Measurements from ENCODE around the gene MIER3. TPM values are rescaled to one million over a fixed set of nuclear protein-coding genes. Genes with fewer than 3 reads are reported as not detected.
"Not testable (repeated sequence)": the region's sequence is repeated elsewhere in the genome, so short reads cannot be mapped to it uniquely, and the experiment has no call there.

Gene MIER3
- total RNA-seq, 4 donors from 2014 or later = 8.8 to 111 (median 60.8) TPM

- no peaks in the 10 kb centered on the region for H3K4me1 ChIP-seq
- H3K4me3 ChIP-seq = no peak overlapping the region
- DNase-seq = no peak
- H3K27me3 ChIP-seq = no peaks in the 10 kb centered on the region
- no peaks in the 10 kb centered on the region for H3K36me3 ChIP-seq
- H3K27ac ChIP-seq = no peak overlapping the region
- WGBS, 2 donors (ENCODE audit: low coverage in 1 of 2) = 58 to 74% methylated on average over 1 of the region's 1 CpG
- TF ChIP-seq CTCF (IDR thresholded peaks at IDR 0.05) (no peak), POLR2A (IDR thresholded peaks at IDR 0.05) (no peak), EP300 (IDR thresholded peaks at IDR 0.05; ENCODE audit: low read depth) (no peak), POLR2AphosphoS5 (IDR thresholded peaks at IDR 0.05) (no peak)
- no peaks in the 10 kb centered on the region for H3K9me3 ChIP-seq
- in situ Hi-C loops (cut with MboI; ENCODE audit: low pct_ligation_motif_present in 1 of 4, low pct_unique_long_range_greater_than_20kb in 1 of 4, low sequenced_read_pairs in 3 of 4) = no loop called here
- intact Hi-C loops (cut with DNase I; ENCODE audit: low total_unique reads) = no loop called here
These were observed 32.5 kb upstream of the MIER3 start for GRCh38 chr5:56984445-56984844.

GRCh38 chr5:56983593-56984361 is 31.9 kb upstream of the MIER3 start:
- in situ Hi-C loops (cut with MboI; ENCODE audit: low pct_ligation_motif_present in 1 of 4, low pct_unique_long_range_greater_than_20kb in 1 of 4, low sequenced_read_pairs in 3 of 4) (no loop called here), intact Hi-C loops (cut with DNase I; ENCODE audit: low total_unique reads) (no loop called here)
- H3K27ac ChIP-seq = no peak overlapping the region
- H3K9me3 ChIP-seq = no peaks in the 10 kb centered on the region
- DNase-seq = no peak
- H3K36me3 ChIP-seq = no peaks in the 10 kb centered on the region
- no peak for TF ChIP-seq POLR2A (IDR thresholded peaks at IDR 0.05)
- TF ChIP-seq EP300 (IDR thresholded peaks at IDR 0.05; ENCODE audit: low read depth) = no peak
- TF ChIP-seq POLR2AphosphoS5 (IDR thresholded peaks at IDR 0.05) = no peak
- TF ChIP-seq CTCF (IDR thresholded peaks at IDR 0.05) = no peak
- H3K27me3 ChIP-seq = no peaks in the 10 kb centered on the region
- no peak overlapping the region for H3K4me3 ChIP-seq
- 39 to 40% methylated on average over 1 of the region's 1 CpG for WGBS, 2 donors (ENCODE audit: low coverage in 1 of 2)
- no peaks in the 10 kb centered on the region for H3K4me1 ChIP-seq

- TF ChIP-seq POLR2A (IDR thresholded peaks at IDR 0.05) (no peak), EP300 (IDR thresholded peaks at IDR 0.05; ENCODE audit: low read depth) (no peak), CTCF (IDR thresholded peaks at IDR 0.05) (no peak), POLR2AphosphoS5 (IDR thresholded peaks at IDR 0.05) (no peak)
- no peaks in the 10 kb centered on the region for H3K4me1 ChIP-seq
- in situ Hi-C loops (cut with MboI; ENCODE audit: low pct_ligation_motif_present in 1 of 4, low pct_unique_long_range_greater_than_20kb in 1 of 4, low sequenced_read_pairs in 3 of 4) = no loop called here
- H3K9me3 ChIP-seq = no peaks in the 10 kb centered on the region
- no peaks in the 10 kb centered on the region for H3K27me3 ChIP-seq
- intact Hi-C loops (cut with DNase I; ENCODE audit: low total_unique reads) = no loop called here
- WGBS, 2 donors (ENCODE audit: low coverage in 1 of 2) = 85 to 91% methylated on average over 3 to 4 of the region's 4 CpGs
- H3K36me3 ChIP-seq = no peaks in the 10 kb centered on the region
- DNase-seq = no peak
- H3K4me3 ChIP-seq = no peak overlapping the region
- no peak overlapping the region for H3K27ac ChIP-seq
These were observed 29.8 kb upstream of the MIER3 start for GRCh38 chr5:56981548-56982315.

GRCh38 chr5:56979968-56980367 is 28.0 kb upstream of the MIER3 start:
- in situ Hi-C loops (cut with MboI; ENCODE audit: low pct_ligation_motif_present in 1 of 4, low pct_unique_long_range_greater_than_20kb in 1 of 4, low sequenced_read_pairs in 3 of 4) (no loop called here), intact Hi-C loops (cut with DNase I; ENCODE audit: low total_unique reads) (no loop called here)
- 77 to 95% methylated on average over 12 to 13 of the region's 13 CpGs for WGBS, 2 donors (ENCODE audit: low coverage in 1 of 2)
- H3K27me3 ChIP-seq = no peaks in the 10 kb centered on the region
- no peaks in the 10 kb centered on the region for H3K9me3 ChIP-seq
- H3K27ac ChIP-seq = no peak overlapping the region
- no peak for DNase-seq
- H3K36me3 ChIP-seq = no peaks in the 10 kb centered on the region
- TF ChIP-seq POLR2AphosphoS5 (IDR thresholded peaks at IDR 0.05) = no peak
- TF ChIP-seq POLR2A (IDR thresholded peaks at IDR 0.05) = no peak
- no peaks in the 10 kb centered on the region for H3K4me1 ChIP-seq
- no peak overlapping the region for H3K4me3 ChIP-seq

GRCh38 chr5:56979526-56979925 is 27.6 kb upstream of the MIER3 start:
- 63% methylated on average over 5 of the region's 5 CpGs; no CpG with 5 or more reads in 1 of the 2 donors for WGBS, 2 donors (ENCODE audit: low coverage in 1 of 2)
- in situ Hi-C loops (cut with MboI; ENCODE audit: low pct_ligation_motif_present in 1 of 4, low pct_unique_long_range_greater_than_20kb in 1 of 4, low sequenced_read_pairs in 3 of 4); H3K27me3 ChIP-seq; H3K27ac ChIP-seq; H3K4me3 ChIP-seq; intact Hi-C loops (cut with DNase I; ENCODE audit: low total_unique reads); H3K4me1 ChIP-seq; H3K36me3 ChIP-seq; H3K9me3 ChIP-seq; DNase-seq: not testable (repeated sequence)

Measured in transverse colon (tissue), 4 donors.